H9 (cell line): ENCODE measurements around the gene ST3GAL5. TPM values are rescaled to one million over a fixed set of nuclear protein-coding genes. Genes with fewer than 3 reads are reported as not detected.

Experiments used
- DNase-seq: peaks from one replicate; pipeline ENCODE4 v3.0.0-alpha.2; 2017
- H2AFZ ChIP-seq: one replicate; pipeline ENCODE4 v1.6.1; 2013; ENCODE audit warnings: mild to moderate bottlenecking, low read length, control low read depth, moderate library complexity
- H2AK5ac ChIP-seq: 2 replicates; pipeline ENCODE4 v1.6.1; 2013; ENCODE audit warnings: low read length, control low read depth, mixed read lengths; ENCODE audit not compliant: insufficient read length
- H2BK120ac ChIP-seq: one replicate; pipeline ENCODE4 v1.6.1; 2013; ENCODE audit warnings: low read depth, mild to moderate bottlenecking, low read length, control low read depth, inconsistent platforms; ENCODE audit not compliant: poor library complexity, severe bottlenecking
- H2BK12ac ChIP-seq: 2 replicates; pipeline ENCODE4 v1.6.1; 2013; ENCODE audit warnings: low read length, control low read depth, mixed read lengths, low read depth; ENCODE audit not compliant: insufficient read length
- H2BK15ac ChIP-seq: 2 replicates; pipeline ENCODE4 v1.6.1; 2013; ENCODE audit warnings: low read depth, low read length, control low read depth
- H2BK20ac ChIP-seq: one replicate; pipeline ENCODE4 v1.6.1; 2013; ENCODE audit warnings: low read depth, mild to moderate bottlenecking, low read length, control low read depth, inconsistent platforms; ENCODE audit not compliant: poor library complexity, severe bottlenecking
- H2BK5ac ChIP-seq: 2 replicates; pipeline ENCODE4 v1.6.1; 2013; ENCODE audit warnings: low read length, control low read depth, mixed read lengths; ENCODE audit not compliant: insufficient read length
- H3K14ac ChIP-seq: 2 replicates; pipeline ENCODE4 v1.6.1; 2013; ENCODE audit warnings: low read length, control low read depth; ENCODE audit not compliant: insufficient read depth
- H3K18ac ChIP-seq: 2 replicates; pipeline ENCODE4 v1.6.1; 2013; ENCODE audit warnings: low read depth, mild to moderate bottlenecking, mixed read lengths, low read length, control low read depth; ENCODE audit not compliant: insufficient read length
- H3K23ac ChIP-seq: 2 replicates; pipeline ENCODE4 v1.6.1; 2013; ENCODE audit warnings: low read length, control low read depth, mixed read lengths, low read depth; ENCODE audit not compliant: insufficient read length
- H3K23me2 ChIP-seq: 2 replicates; pipeline ENCODE4 v1.6.1; 2013; ENCODE audit warnings: low read depth, mild to moderate bottlenecking, mixed read lengths, low read length, control low read depth; ENCODE audit not compliant: insufficient read length, poor library complexity, severe bottlenecking
- H3K27ac ChIP-seq: 2 replicates; pipeline ENCODE4 v1.5.1; 2013; ENCODE audit warnings: low read length, control low read depth, mixed read lengths, low read depth; ENCODE audit not compliant: insufficient read length
- H3K27me3 ChIP-seq: 2 replicates; pipeline ENCODE4 v1.6.1; 2013; ENCODE audit warnings: low read length, control low read depth, inconsistent platforms; ENCODE audit not compliant: insufficient read depth
- H3K4ac ChIP-seq: 2 replicates; pipeline ENCODE4 v1.6.1; 2013; ENCODE audit warnings: low read depth, mild to moderate bottlenecking, control low read depth, inconsistent platforms, low read length, moderate library complexity
- H3K4me1 ChIP-seq: 2 replicates; pipeline ENCODE4 v1.6.1; 2013; ENCODE audit warnings: low read length, control low read depth, inconsistent platforms; ENCODE audit not compliant: insufficient read depth
- H3K4me2 ChIP-seq: 2 replicates; pipeline ENCODE4 v1.6.1; 2013; ENCODE audit warnings: low read length, control low read depth, mixed read lengths; ENCODE audit not compliant: insufficient read length, insufficient read depth
- H3K56ac ChIP-seq: 2 replicates; pipeline ENCODE4 v1.6.1; 2013; ENCODE audit warnings: low read depth, mild to moderate bottlenecking, mixed read lengths, low read length, control low read depth; ENCODE audit not compliant: insufficient read length
- H3K79me1 ChIP-seq: 2 replicates; pipeline ENCODE4 v1.6.1; 2013; ENCODE audit warnings: low read depth, mild to moderate bottlenecking, moderate library complexity, low read length, control low read depth, inconsistent platforms; ENCODE audit not compliant: insufficient read depth, poor library complexity, severe bottlenecking
- H3K79me2 ChIP-seq: 2 replicates; pipeline ENCODE4 v1.6.1; 2013; ENCODE audit warnings: low read length, control low read depth, inconsistent platforms; ENCODE audit not compliant: insufficient read depth
- H3K9ac ChIP-seq: 2 replicates; pipeline ENCODE4 v1.6.1; 2013; ENCODE audit warnings: low read length, control low read depth, mixed read lengths; ENCODE audit not compliant: insufficient read length; ENCODE audit errors: extremely low read depth
- H3K9me3 ChIP-seq: one replicate; pipeline ENCODE4 v1.6.1; 2013; ENCODE audit warnings: low read depth, low read length, inconsistent platforms; ENCODE audit not compliant: control insufficient read depth
- H3T11ph ChIP-seq: one replicate; pipeline ENCODE4 v1.6.1; 2013; ENCODE audit warnings: mild to moderate bottlenecking, low read length, control low read depth, inconsistent platforms
- H4K20me1 ChIP-seq: one replicate; pipeline ENCODE4 v1.6.1; 2013; ENCODE audit not compliant: control insufficient read depth, insufficient read length, insufficient read depth
- H4K5ac ChIP-seq: 2 replicates; pipeline ENCODE4 v1.6.1; 2013; ENCODE audit warnings: low read depth, mild to moderate bottlenecking, mixed read lengths, low read length, control low read depth; ENCODE audit not compliant: insufficient read length
- H4K8ac ChIP-seq: replicated peaks from 2 replicates; pipeline ENCODE4 v1.6.1; 2013; ENCODE audit warnings: low read length, control low read depth, mixed read lengths, low read depth; ENCODE audit not compliant: insufficient read length
- H4K91ac ChIP-seq: 2 replicates; pipeline ENCODE4 v1.6.1; 2013; ENCODE audit warnings: low read depth, mild to moderate bottlenecking, moderate library complexity, mixed read lengths, low read length, control low read depth; ENCODE audit not compliant: insufficient read length
- H3K27ac Mint-ChIP-seq, 3 experiments: 2 replicates in 2 of 3; 3 replicates in 1 of 3; pipeline ENCODE4 v1.8.0; 2020 to 2021; ENCODE audit warnings: mixed read lengths in 3 of 3, mild to moderate bottlenecking in 1 of 3, moderate library complexity in 1 of 3
- H3K27me3 Mint-ChIP-seq: 2 replicates; pipeline ENCODE4 v1.8.0; 2021; ENCODE audit warnings: low read depth, mild to moderate bottlenecking, moderate library complexity, mixed read lengths
- H3K36me3 Mint-ChIP-seq, 3 experiments: 2 replicates in 2 of 3; 3 replicates in 1 of 3; pipeline ENCODE4 v1.8.0; 2020 to 2021; ENCODE audit warnings: low read depth in 3 of 3, mixed read lengths in 3 of 3; ENCODE audit not compliant: insufficient read depth in 1 of 3
- H3K4me1 Mint-ChIP-seq, 2 experiments: 2 replicates each; pipeline ENCODE4 v1.8.0; 2020; ENCODE audit warnings: mixed read lengths in 2 of 2
- H3K4me3 Mint-ChIP-seq, 2 experiments: 2 replicates in 1 of 2; 3 replicates in 1 of 2; pipeline ENCODE4 v1.8.0; 2020 to 2021; ENCODE audit warnings: mild to moderate bottlenecking in 2 of 2, mixed read lengths in 2 of 2, moderate library complexity in 1 of 2
- H3K9me3 Mint-ChIP-seq, 2 experiments: 2 replicates in 1 of 2; 3 replicates in 1 of 2; pipeline ENCODE4 v1.8.0; 2020; ENCODE audit warnings: mild to moderate bottlenecking in 2 of 2, mixed read lengths in 2 of 2, moderate library complexity in 1 of 2
- WGBS: extraction: QIAGEN DNeasy Blood & Tissue Kit; methylation state at CpG from one replicate; pipeline ENCODE4 v1.1.7; 2013; ENCODE audit warnings: missing lambda C conversion rate, low lambda C conversion rate, mixed read lengths; ENCODE audit not compliant: insufficient read length; ENCODE audit errors: extremely low coverage; 5-methylcytosine and 5-hydroxymethylcytosine counted together
- total RNA-seq: library from RNA; stranded (reverse); gene quantifications from 2 replicates; pipeline ENCODE4 v1.2.1, GENCODE V29; 2021
- TF ChIP-seq, protein P1 (sequence below): fragments of 200-600 bp; sonication (generic); conservative IDR thresholded peaks from 3 replicates; pipeline ENCODE4 v1.8.0; 2021; ENCODE audit warnings: antibody characterized with exemption, mild to moderate bottlenecking

ST3GAL5 gene
- total RNA-seq, 1 experiment from 2014 or later: 3.3 TPM

- H3K36me3 Mint-ChIP-seq: peaks cover 0 to 2% (median 1%) of the 10 kb centered on the region in 3 experiments; a peak in 2 of 7 replicates
- WGBS: no CpG with 5 or more reads among the region's 4 CpGs
- DNase-seq: no peak
- no peak overlapping the region for H3K23ac ChIP-seq
- H3K56ac ChIP-seq: no peak overlapping the region
- no peak overlapping the region for H2BK15ac ChIP-seq
- H3K23me2 ChIP-seq: no peaks in the 10 kb centered on the region
- H2AK5ac ChIP-seq: no peak overlapping the region
- no peak overlapping the region for H3K4me3 Mint-ChIP-seq
- peaks cover 2 to 5% of the 10 kb centered on the region in 2 experiments; a peak in 2 of 4 replicates for H3K4me1 Mint-ChIP-seq
- H2BK5ac ChIP-seq: no peak overlapping the region
- H3K4me2 ChIP-seq: no peak overlapping the region
- H2BK20ac ChIP-seq: no peak overlapping the region
- H4K5ac ChIP-seq: no peak overlapping the region
- no peak overlapping the region for H3K14ac ChIP-seq
- H3K18ac ChIP-seq: no peak overlapping the region
- H4K8ac ChIP-seq: no peak overlapping the region
- H3K27ac Mint-ChIP-seq: no peak overlapping the region
- H3K4me1 ChIP-seq: no peaks in the 10 kb centered on the region; the same call in 1 of the 2 replicates
- H4K20me1 ChIP-seq: no peaks in the 10 kb centered on the region
- no peaks in the 10 kb centered on the region for H3K9me3 ChIP-seq
- H2BK12ac ChIP-seq: no peak overlapping the region
- H2BK120ac ChIP-seq: no peak overlapping the region
- H4K91ac ChIP-seq: no peak overlapping the region
- TF ChIP-seq, protein P1, sequence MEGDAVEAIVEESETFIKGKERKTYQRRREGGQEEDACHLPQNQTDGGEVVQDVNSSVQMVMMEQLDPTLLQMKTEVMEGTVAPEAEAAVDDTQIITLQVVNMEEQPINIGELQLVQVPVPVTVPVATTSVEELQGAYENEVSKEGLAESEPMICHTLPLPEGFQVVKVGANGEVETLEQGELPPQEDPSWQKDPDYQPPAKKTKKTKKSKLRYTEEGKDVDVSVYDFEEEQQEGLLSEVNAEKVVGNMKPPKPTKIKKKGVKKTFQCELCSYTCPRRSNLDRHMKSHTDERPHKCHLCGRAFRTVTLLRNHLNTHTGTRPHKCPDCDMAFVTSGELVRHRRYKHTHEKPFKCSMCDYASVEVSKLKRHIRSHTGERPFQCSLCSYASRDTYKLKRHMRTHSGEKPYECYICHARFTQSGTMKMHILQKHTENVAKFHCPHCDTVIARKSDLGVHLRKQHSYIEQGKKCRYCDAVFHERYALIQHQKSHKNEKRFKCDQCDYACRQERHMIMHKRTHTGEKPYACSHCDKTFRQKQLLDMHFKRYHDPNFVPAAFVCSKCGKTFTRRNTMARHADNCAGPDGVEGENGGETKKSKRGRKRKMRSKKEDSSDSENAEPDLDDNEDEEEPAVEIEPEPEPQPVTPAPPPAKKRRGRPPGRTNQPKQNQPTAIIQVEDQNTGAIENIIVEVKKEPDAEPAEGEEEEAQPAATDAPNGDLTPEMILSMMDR: no peak
- peaks cover 0 to 3% of the 10 kb centered on the region in 2 experiments; a peak in 2 of 5 replicates for H3K9me3 Mint-ChIP-seq
- no peaks in the 10 kb centered on the region for H3K27me3 Mint-ChIP-seq
- H3K9ac ChIP-seq: no peak overlapping the region
- H2AFZ ChIP-seq: no peak overlapping the region
- H3K4ac ChIP-seq: no peak overlapping the region
- no peaks in the 10 kb centered on the region for H3K79me1 ChIP-seq
- no peaks in the 10 kb centered on the region; the same call in 1 of the 2 replicates for H3K79me2 ChIP-seq
- no peaks in the 10 kb centered on the region for H3K27me3 ChIP-seq
- H3K27ac ChIP-seq: no peak overlapping the region
- no peak overlapping the region for H3T11ph ChIP-seq
Measured at GRCh38 chr2:85846411-85846810, 42.4 kb downstream of the ST3GAL5 start.
